Endothelial cell of umbilical vein (primary cell): ENCODE measurements around the gene PAX8. TPM values are rescaled to one million over a fixed set of nuclear protein-coding genes. Genes with fewer than 3 reads are reported as not detected.
"Not testable (repeated sequence)": the region's sequence is repeated elsewhere in the genome, so short reads cannot be mapped to it uniquely, and the experiment has no call there.

Experiments used
- BruUV-seq: library from RNA; stranded (reverse); fragments of 400-500 nt; replicated peaks from 2 replicates; lab custom pipeline; 2021; lab: Mats Ljungman, UMichigan
- CTCF ChIA-PET: fragments of 300-600, 350-600 bp; sonication (Branson Sonifier 250); formaldehyde crosslinking; loops from one replicate; lab custom pipeline; 2021; ENCODE audit warnings: antibody characterized with exemption, inconsistent platforms; lab: Charles Lee
- POLR2A ChIA-PET: fragments of 300-600, 350-600 bp; sonication (Branson Sonifier 250); formaldehyde crosslinking; loops from one replicate; lab custom pipeline; 2021; ENCODE audit warnings: antibody characterized with exemption, inconsistent platforms; lab: Charles Lee
- DNase-seq: peaks from one replicate; pipeline ENCODE4 v3.0.0-alpha.2; 2011; ENCODE audit warnings: low read depth, low spot score
- FAIRE-seq: peaks from 2 replicates; lab custom pipeline; 2011; peaks lifted over from hg19 to GRCh38; lab: Jason Lieb, UNC
- H2AFZ ChIP-seq: 2 replicates; pipeline ENCODE4 v1.6.0; 2012; ENCODE audit warnings: low read depth, low read length, control low read depth, inconsistent platforms
- H3K27ac ChIP-seq: 2 replicates; pipeline ENCODE4 v1.5.1; 2011; ENCODE audit warnings: low read depth, mild to moderate bottlenecking, control low read depth, low read length, moderate library complexity; ENCODE audit not compliant: insufficient read depth
- H3K27me3 ChIP-seq, 2 experiments: 2 replicates each; pipeline versions ENCODE4 v1.6.0 to v1.6.1; 2011; ENCODE audit warnings: low read length in 2 of 2, mixed read lengths in 1 of 2; ENCODE audit not compliant: control insufficient read depth in 2 of 2, insufficient read depth in 2 of 2
- H3K36me3 ChIP-seq, 2 experiments: 2 replicates in 1 of 2; 3 replicates in 1 of 2; pipeline ENCODE4 v1.5.1; 2011; ENCODE audit warnings: low read length in 2 of 2, mild to moderate bottlenecking in 1 of 2, moderate library complexity in 1 of 2; ENCODE audit not compliant: control insufficient read depth in 2 of 2, insufficient read depth in 2 of 2; ENCODE audit errors: extremely low read depth in 1 of 2
- H3K4me1 ChIP-seq: 3 replicates; pipeline ENCODE4 v1.5.1; 2011; ENCODE audit warnings: mild to moderate bottlenecking, low read length; ENCODE audit not compliant: control insufficient read depth, insufficient read depth; ENCODE audit errors: extremely low read depth
- H3K4me2 ChIP-seq: 2 replicates; pipeline ENCODE4 v1.6.1; 2011; ENCODE audit warnings: low read length, control low read depth, mixed read lengths; ENCODE audit not compliant: insufficient read depth
- H3K4me3 ChIP-seq, 3 experiments: fragments of 200-600 bp in 1 of 3; sonication (generic), shearing (Covaris generic) in 1 of 3; replicated peaks in 1 of 3; 2 replicates each; pipeline ENCODE4 v1.5.1; 2011 to 2016; ENCODE audit warnings: control low read depth in 3 of 3, low read length in 3 of 3, mild to moderate bottlenecking in 2 of 3, inconsistent platforms in 1 of 3, low read depth in 1 of 3, moderate library complexity in 1 of 3; ENCODE audit not compliant: insufficient read depth in 1 of 3
- H3K79me2 ChIP-seq: 2 replicates; pipeline ENCODE4 v1.6.0; 2012; ENCODE audit warnings: low read length, inconsistent platforms; ENCODE audit not compliant: control insufficient read depth, insufficient read depth
- H3K9ac ChIP-seq: replicated peaks from 2 replicates; pipeline ENCODE3; 2011; ENCODE audit warnings: low read length, control low read depth; ENCODE audit not compliant: insufficient read depth; ENCODE audit errors: extremely low read depth
- H3K9me1 ChIP-seq: replicated peaks from 3 replicates; pipeline ENCODE4 v1.6.0; 2011; ENCODE audit warnings: mild to moderate bottlenecking, low read length; ENCODE audit not compliant: control insufficient read depth, insufficient read depth; ENCODE audit errors: extremely low read depth
- H3K9me3 ChIP-seq: replicated peaks from 2 replicates; pipeline ENCODE4 v1.5.1; 2012; ENCODE audit warnings: low read length, inconsistent platforms; ENCODE audit not compliant: control insufficient read depth, insufficient read depth
- H4K20me1 ChIP-seq: replicated peaks from 2 replicates; pipeline ENCODE3; 2011; ENCODE audit warnings: mild to moderate bottlenecking, low read length; ENCODE audit not compliant: control insufficient read depth, insufficient read depth; ENCODE audit errors: extremely low read depth
- dilution Hi-C: fragments of 300-500 bp; cut with MboI; formaldehyde crosslinking; loops from one replicate; pipeline ENCODE4 v1.15.0; 2019; ENCODE audit warnings: low sequenced_read_pairs; ENCODE audit not compliant: extremely low pct_ligation_motif_present
- intact Hi-C: fragments of 100-400 bp; cut with micrococcal nuclease; formaldehyde crosslinking; loops from one replicate; pipeline ENCODE4 v1.10.0; 2022
- polyA plus RNA-seq, 4 experiments: library from polyadenylated mRNA; depleted of rRNA in 3 of 4; stranded (reverse) in 3 of 4; unstranded in 1 of 4; fragments of >200 nt; gene quantifications; 2 replicates each; pipeline versions ENCODE4 v1.2.1 to v1.2.3, GENCODE V29; 2011 to 2012; ENCODE audit warnings: missing spikeins in 1 of 4
- total RNA-seq: library from RNA; stranded (reverse); gene quantifications from 2 replicates; pipeline ENCODE4 v1.2.3, GENCODE V29; 2021

PAX8 gene
- total and polyA plus RNA-seq, 2 donors (not counting 3 experiments of a cell fraction or from before 2014, with no cell fraction given): 0.22 to 0.62 TPM

- H3K4me1 ChIP-seq, H3K27ac ChIP-seq, H3K27me3 ChIP-seq, H3K36me3 ChIP-seq, H3K9ac ChIP-seq, H3K79me2 ChIP-seq, H2AFZ ChIP-seq, CTCF ChIA-PET, H3K4me2 ChIP-seq, BruUV-seq, H3K4me3 ChIP-seq, FAIRE-seq, intact Hi-C loops, H4K20me1 ChIP-seq, H3K9me1 ChIP-seq, H3K9me3 ChIP-seq, dilution Hi-C loops, DNase-seq, POLR2A ChIA-PET: not testable (repeated sequence)
Measured at GRCh38 chr2:113314176-113314575, 35.5 kb upstream of the PAX8 start.

- H3K9me1 ChIP-seq, H3K4me2 ChIP-seq, H3K27ac ChIP-seq, H4K20me1 ChIP-seq, CTCF ChIA-PET, intact Hi-C loops, H3K4me1 ChIP-seq, H3K4me3 ChIP-seq, H2AFZ ChIP-seq, POLR2A ChIA-PET, H3K27me3 ChIP-seq, H3K79me2 ChIP-seq, H3K9me3 ChIP-seq, FAIRE-seq, H3K36me3 ChIP-seq, DNase-seq, BruUV-seq, dilution Hi-C loops, H3K9ac ChIP-seq: not testable (repeated sequence)
Measured at GRCh38 chr2:113311781-113312180, 33.1 kb upstream of the PAX8 start.

GRCh38 chr2:113311191-113311590, 32.5 kb upstream of the PAX8 start:
- dilution Hi-C loops, H3K27ac ChIP-seq, FAIRE-seq, CTCF ChIA-PET, H3K79me2 ChIP-seq, POLR2A ChIA-PET, BruUV-seq, H3K36me3 ChIP-seq, H3K27me3 ChIP-seq, H3K4me3 ChIP-seq, H3K9me3 ChIP-seq, H3K9me1 ChIP-seq, intact Hi-C loops, H3K4me1 ChIP-seq, DNase-seq, H4K20me1 ChIP-seq, H3K4me2 ChIP-seq, H3K9ac ChIP-seq, H2AFZ ChIP-seq: not testable (repeated sequence)
